Glutamatergic neuron (in vitro differentiated cells): ENCODE measurements around the gene TNFSF12. TPM values are rescaled to one million over a fixed set of nuclear protein-coding genes. Genes with fewer than 3 reads are reported as not detected.

ENCODE experiments used
- DNase-seq: peaks from one replicate; pipeline ENCODE4 v3.0.0; 2022
- H3K27ac Mint-ChIP-seq: one replicate; pipeline ENCODE4 v1.8.0; 2020; ENCODE audit warnings: mild to moderate bottlenecking, mixed read lengths, inconsistent platforms; ENCODE audit not compliant: unreplicated experiment
- H3K27me3 Mint-ChIP-seq: one replicate; pipeline ENCODE4 v1.8.0; 2020; ENCODE audit warnings: mild to moderate bottlenecking, moderate library complexity, mixed read lengths, inconsistent platforms; ENCODE audit not compliant: unreplicated experiment
- H3K36me3 Mint-ChIP-seq: one replicate; pipeline ENCODE4 v1.8.0; 2020; ENCODE audit warnings: mild to moderate bottlenecking, mixed read lengths, inconsistent platforms; ENCODE audit not compliant: unreplicated experiment
- H3K4me1 Mint-ChIP-seq: one replicate; pipeline ENCODE4 v1.8.0; 2020; ENCODE audit warnings: mild to moderate bottlenecking, low read depth, mixed read lengths, inconsistent platforms; ENCODE audit not compliant: unreplicated experiment
- H3K4me3 Mint-ChIP-seq: one replicate; pipeline ENCODE4 v1.8.0; 2020; ENCODE audit warnings: mild to moderate bottlenecking, mixed read lengths, inconsistent platforms; ENCODE audit not compliant: unreplicated experiment
- H3K9me3 Mint-ChIP-seq: one replicate; pipeline ENCODE4 v1.8.0; 2020; ENCODE audit warnings: mild to moderate bottlenecking, moderate library complexity, mixed read lengths, inconsistent platforms; ENCODE audit not compliant: unreplicated experiment
- CTCF ChIP-seq: fragments of 200-600 bp; sonication (generic); IDR thresholded peaks from one replicate; pipeline ENCODE4 v1.5.0; 2021; ENCODE audit not compliant: partially characterized antibody, unreplicated experiment
- total RNA-seq: library from RNA; stranded (reverse); fragmentation: NEBNext Ultra II Directional; extraction: Animal tissue kit (Norgen Biotek cat#: 25700); gene quantifications from one replicate; pipeline ENCODE4 v1.2.1, GENCODE V29; 2021; ENCODE audit not compliant: unreplicated experiment

TNFSF12 gene
- total RNA-seq, 1 donor from 2014 or later, result 0.83 TPM

GRCh38 chr17:7582396-7583252 lies 33.8 kb downstream of the TNFSF12 start:
- peak overlapping the region; percentile 100 for H3K27ac Mint-ChIP-seq
- H3K27me3 Mint-ChIP-seq, result peaks cover 14% of the 10 kb centered on the region
- no peak for TF ChIP-seq CTCF
- peak overlapping the region; percentile 99 for H3K4me3 Mint-ChIP-seq
- peaks cover 16% of the 10 kb centered on the region for H3K4me1 Mint-ChIP-seq
- DNase-seq, result no peak
- H3K36me3 Mint-ChIP-seq, result no peaks in the 10 kb centered on the region
- peaks cover 20% of the 10 kb centered on the region for H3K9me3 Mint-ChIP-seq

- peak; percentile 96 for DNase-seq
- H3K27me3 Mint-ChIP-seq, result peaks cover 14% of the 10 kb centered on the region
- peaks cover 21% of the 10 kb centered on the region for H3K9me3 Mint-ChIP-seq
- peak within 1 kb of the TSS; percentile 99 for H3K4me3 Mint-ChIP-seq
- peaks cover 11% of the 10 kb centered on the region for H3K4me1 Mint-ChIP-seq
- peak within 1 kb of the TSS; percentile 100 for H3K27ac Mint-ChIP-seq
- H3K36me3 Mint-ChIP-seq, result no peaks in the 10 kb centered on the region
- TF ChIP-seq CTCF, result no peak
Observed at GRCh38 chr17:7583253-7584109, 34.6 kb downstream of the TNFSF12 start, which contains the start of gene MPDU1. Gene MPDU1, plus strand, starts transcription at chr17:7583852. Its CDS starts 11 bp downstream, at chr17:7583863.

GRCh38 chr17:7586673-7587419 lies 38.0 kb downstream of the TNFSF12 start:
- no peak for DNase-seq
- no peak overlapping the region for H3K4me3 Mint-ChIP-seq
- no peaks in the 10 kb centered on the region for H3K36me3 Mint-ChIP-seq
- H3K27me3 Mint-ChIP-seq, result peaks cover 11% of the 10 kb centered on the region
- H3K9me3 Mint-ChIP-seq, result peaks cover 15% of the 10 kb centered on the region
- no peak for TF ChIP-seq CTCF
- peaks cover 9% of the 10 kb centered on the region for H3K4me1 Mint-ChIP-seq
- H3K27ac Mint-ChIP-seq, result no peak overlapping the region

- no peak for TF ChIP-seq CTCF
- no peak for DNase-seq
- no peak overlapping the region for H3K27ac Mint-ChIP-seq
- peaks cover 15% of the 10 kb centered on the region for H3K9me3 Mint-ChIP-seq
- peaks cover 11% of the 10 kb centered on the region for H3K27me3 Mint-ChIP-seq
- no peak overlapping the region for H3K4me3 Mint-ChIP-seq
- peaks cover 2% of the 10 kb centered on the region for H3K4me1 Mint-ChIP-seq
- H3K36me3 Mint-ChIP-seq, result no peaks in the 10 kb centered on the region
Observed at GRCh38 chr17:7587420-7588151, 38.7 kb downstream of the TNFSF12 start.
